Breast epithelium (tissue), 4 donors: ENCODE results near the gene TANGO2. TPM values are rescaled to one million over a fixed set of nuclear protein-coding genes. Genes with fewer than 3 reads are reported as not detected.

Experiments used
- DNase-seq, 2 donors: peaks; one replicate each; pipeline ENCODE4 v3.0.0-alpha.2; 2019; ENCODE audit warnings: low spot score in 2 of 2
- H3K27ac ChIP-seq, 2 donors: fragments of 200-600 bp; sonication (generic) in 1 of 2; one replicate each; pipeline ENCODE4 v1.5.1; 2016 to 2019; ENCODE audit warnings: mild to moderate bottlenecking in 1 of 2
- H3K27me3 ChIP-seq, 2 donors: fragments of 200-600 bp; sonication (generic) in 1 of 2; one replicate each; pipeline versions ENCODE4 v1.5.1 to v1.6.0; 2017 to 2019; ENCODE audit warnings: control low read depth in 1 of 2, mild to moderate bottlenecking in 1 of 2
- H3K36me3 ChIP-seq: fragments of 200-600 bp; one replicate; pipeline ENCODE4 v1.5.1; 2019
- H3K4me1 ChIP-seq, 2 donors: fragments of 200-600 bp; sonication (generic); one replicate each; pipeline ENCODE4 v1.5.1; 2016 to 2019; ENCODE audit warnings: control low read depth in 1 of 2
- H3K4me3 ChIP-seq, 3 donors: fragments of 200-600 bp; sonication (generic); 1 replicate in 2 of 3; 2 replicates in 1 of 3; pipeline ENCODE4 v1.5.1; 2016 to 2019; ENCODE audit warnings: mild to moderate bottlenecking in 3 of 3, moderate library complexity in 2 of 3
- H3K9me3 ChIP-seq, 2 donors: fragments of 200-600 bp; sonication (generic) in 1 of 2; one replicate each; pipeline ENCODE4 v1.5.1; 2016 to 2019; ENCODE audit warnings: control low read depth in 1 of 2
- POLR2A ChIP-seq: fragments of 450-650 bp; IDR thresholded peaks from one replicate; pipeline ENCODE4 v1.6.1; 2016; ENCODE audit warnings: antibody characterized with exemption, mild to moderate bottlenecking, moderate library complexity
- POLR2AphosphoS5 ChIP-seq, 3 donors: sonication (generic); formaldehyde crosslinking; IDR thresholded peaks; one replicate each; pipeline ENCODE4 v1.6.1; 2017; ENCODE audit warnings: antibody characterized with exemption in 3 of 3
- intact Hi-C: fragments of 100-400 bp; cut with DNase I; formaldehyde crosslinking; loops from one replicate; pipeline ENCODE4 v1.15.1; 2023; ENCODE audit warnings: low total_unique reads
- total RNA-seq, 3 donors: library from RNA; depleted of rRNA; stranded (reverse); fragments of >200 nt; gene quantifications; one replicate each; pipeline ENCODE4 v1.1.0, GENCODE V29; 2016
- TF ChIP-seq, protein P1 (sequence below), 3 donors: fragments of 450-650 bp; IDR thresholded peaks; one replicate each; pipeline ENCODE4 v1.5.1; 2016 to 2017; ENCODE audit warnings: antibody characterized with exemption in 3 of 3, mild to moderate bottlenecking in 3 of 3, moderate library complexity in 3 of 3

Gene TANGO2
- total RNA-seq, 3 donors from 2014 or later = 25.9 to 55.4 (median 33.4) TPM

DNA sequence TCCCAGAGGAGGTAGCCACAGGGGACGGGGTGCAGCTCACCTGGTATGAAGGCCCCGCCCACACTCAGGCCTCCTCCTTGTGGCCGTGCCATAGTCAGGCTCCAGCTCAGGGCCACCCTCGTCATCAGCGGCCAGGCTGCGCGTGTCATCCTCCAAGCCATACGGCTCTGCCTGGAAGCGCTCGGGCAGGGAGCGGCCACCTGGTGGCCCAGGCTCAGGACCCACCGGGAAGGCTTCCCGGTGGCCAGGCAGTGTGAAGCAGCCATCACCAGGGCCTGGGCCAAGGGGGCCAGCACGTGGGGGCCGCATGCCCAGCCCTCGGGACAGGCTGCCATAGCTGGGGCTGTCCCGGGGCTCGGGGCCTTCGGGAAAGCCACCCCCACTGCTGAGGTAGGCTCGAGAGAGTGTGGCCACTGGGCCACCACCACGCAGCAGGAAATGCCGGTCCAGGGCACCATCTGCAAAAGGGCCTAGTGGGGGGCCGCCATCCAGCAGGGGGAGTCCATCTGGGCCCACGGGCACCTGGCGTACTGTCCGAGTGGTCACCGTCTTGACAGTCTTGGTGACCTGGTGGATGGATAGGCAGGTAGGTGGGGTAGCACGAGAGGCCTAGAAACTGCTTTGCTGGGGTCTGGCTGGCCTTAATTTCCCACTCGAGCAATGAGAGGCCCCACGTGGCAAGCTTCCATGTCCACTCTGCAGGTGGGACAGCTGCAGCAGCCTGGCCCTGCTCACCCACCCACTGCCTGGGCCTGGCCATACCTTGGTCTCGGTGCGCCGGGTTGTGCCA is 39.5 kb upstream of the TANGO2 start:
- intact Hi-C loops = no loop called here
- TF ChIP-seq, protein P1, sequence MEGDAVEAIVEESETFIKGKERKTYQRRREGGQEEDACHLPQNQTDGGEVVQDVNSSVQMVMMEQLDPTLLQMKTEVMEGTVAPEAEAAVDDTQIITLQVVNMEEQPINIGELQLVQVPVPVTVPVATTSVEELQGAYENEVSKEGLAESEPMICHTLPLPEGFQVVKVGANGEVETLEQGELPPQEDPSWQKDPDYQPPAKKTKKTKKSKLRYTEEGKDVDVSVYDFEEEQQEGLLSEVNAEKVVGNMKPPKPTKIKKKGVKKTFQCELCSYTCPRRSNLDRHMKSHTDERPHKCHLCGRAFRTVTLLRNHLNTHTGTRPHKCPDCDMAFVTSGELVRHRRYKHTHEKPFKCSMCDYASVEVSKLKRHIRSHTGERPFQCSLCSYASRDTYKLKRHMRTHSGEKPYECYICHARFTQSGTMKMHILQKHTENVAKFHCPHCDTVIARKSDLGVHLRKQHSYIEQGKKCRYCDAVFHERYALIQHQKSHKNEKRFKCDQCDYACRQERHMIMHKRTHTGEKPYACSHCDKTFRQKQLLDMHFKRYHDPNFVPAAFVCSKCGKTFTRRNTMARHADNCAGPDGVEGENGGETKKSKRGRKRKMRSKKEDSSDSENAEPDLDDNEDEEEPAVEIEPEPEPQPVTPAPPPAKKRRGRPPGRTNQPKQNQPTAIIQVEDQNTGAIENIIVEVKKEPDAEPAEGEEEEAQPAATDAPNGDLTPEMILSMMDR (IDR thresholded peaks at IDR 0.05) = no peak
- TF ChIP-seq POLR2AphosphoS5 (IDR thresholded peaks at IDR 0.05) (no peak), POLR2A (no peak)

DNA sequence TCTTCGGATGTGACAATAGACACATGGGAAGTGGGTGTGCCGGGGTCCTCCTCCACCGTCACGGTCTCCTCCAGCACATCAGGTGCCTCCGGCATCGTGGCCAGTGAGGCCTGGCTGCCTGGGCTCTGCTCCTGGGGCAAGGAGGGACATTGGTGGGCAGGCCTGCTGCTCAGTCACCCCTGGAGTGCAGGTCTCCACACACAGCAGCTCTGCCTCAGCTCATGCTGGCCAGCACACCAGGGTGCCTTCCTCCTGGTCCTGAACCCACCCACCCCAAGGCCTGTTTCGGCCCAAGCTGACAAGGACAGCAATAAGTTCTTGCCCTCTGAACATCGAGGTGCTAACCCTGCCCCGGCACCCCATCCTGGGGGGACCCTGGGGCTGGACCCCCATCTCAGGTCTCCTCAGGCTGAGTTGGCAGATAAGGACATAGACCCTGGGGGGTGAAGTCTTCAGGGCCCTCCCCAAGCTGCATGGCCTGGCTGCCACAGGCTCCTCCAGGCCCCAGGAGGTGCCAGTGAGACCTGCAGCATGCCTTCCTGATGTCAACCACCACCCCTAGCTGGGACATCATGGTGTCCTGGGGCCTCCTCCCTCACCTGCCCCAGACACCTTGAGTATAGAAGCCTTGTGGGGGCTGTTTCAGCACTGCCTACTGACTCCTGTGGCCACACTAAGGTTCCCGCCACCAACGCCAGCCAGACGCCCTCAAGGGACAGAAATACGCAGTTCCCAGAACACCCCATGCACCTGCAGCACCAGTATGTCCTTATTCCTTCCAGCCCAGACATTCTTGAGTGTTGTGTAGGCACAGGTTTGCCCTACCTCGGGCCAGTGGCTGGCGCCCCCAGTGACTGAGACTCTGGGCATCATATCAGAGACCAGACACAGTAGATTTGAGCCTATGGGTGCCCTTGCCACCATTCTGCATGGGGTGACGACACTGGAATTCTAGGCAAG is 38.7 kb upstream of the TANGO2 start:
- Histone ChIP-seq H3K4me1 (peaks cover 8 to 21% of the 10 kb centered on the region in 2 donors), H3K27ac (no peak overlapping the region), H3K36me3 (no peaks in the 10 kb centered on the region), H3K27me3 (no peaks in the 10 kb centered on the region), H3K9me3 (no peaks in the 10 kb centered on the region), H3K4me3 (no peak overlapping the region)
- intact Hi-C loops = no loop called here
- DNase-seq = no peak
- TF ChIP-seq POLR2AphosphoS5 (IDR thresholded peaks at IDR 0.05) (no peak), POLR2A (no peak)
- TF ChIP-seq, protein P1 (IDR thresholded peaks at IDR 0.05) = no peak

More for the DNA sequence above, 39.5 kb upstream of the TANGO2 start:
- no peak overlapping the region for H3K27ac ChIP-seq
- no peaks in the 10 kb centered on the region for H3K9me3 ChIP-seq
- H3K36me3 ChIP-seq = no peaks in the 10 kb centered on the region
- H3K4me3 ChIP-seq = no peak overlapping the region
- no peak for DNase-seq
- peaks cover 8 to 21% of the 10 kb centered on the region in 2 donors for H3K4me1 ChIP-seq
- no peaks in the 10 kb centered on the region for H3K27me3 ChIP-seq

DNA sequence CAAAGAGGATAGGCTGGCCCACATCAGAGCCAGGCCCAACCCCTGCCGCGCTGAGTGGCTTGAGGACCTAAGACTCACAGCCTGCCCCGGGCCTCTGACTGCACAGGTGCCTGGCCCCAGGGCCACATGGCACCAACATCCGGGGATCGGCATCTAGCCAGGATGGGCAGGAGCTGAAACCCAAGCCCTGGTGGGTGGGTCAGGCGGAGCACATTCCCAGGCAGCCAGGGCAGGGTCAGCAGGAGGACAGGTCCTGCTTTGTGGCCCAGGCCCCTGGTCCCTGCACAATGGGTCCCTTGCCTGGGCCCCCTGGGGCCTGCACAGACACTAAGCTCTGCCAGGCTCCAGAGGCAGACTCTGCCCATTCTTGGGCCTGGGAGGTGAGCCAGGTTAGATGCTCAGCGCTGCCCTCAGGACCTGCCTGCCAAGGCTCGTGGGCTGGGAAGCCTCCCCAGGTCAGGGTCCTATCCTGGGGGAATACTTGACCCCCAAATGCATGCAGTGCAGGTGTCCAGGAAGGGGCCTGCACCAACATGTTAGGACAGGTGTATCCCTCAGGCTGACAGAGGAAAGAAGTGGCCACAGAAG is 37.8 kb upstream of the TANGO2 start:
- no peak for DNase-seq
- H3K27ac ChIP-seq = no peak overlapping the region
- intact Hi-C loops = no loop called here
- no peak overlapping the region for H3K4me3 ChIP-seq
- no peaks in the 10 kb centered on the region for H3K27me3 ChIP-seq
- peaks cover 8 to 21% of the 10 kb centered on the region in 2 donors for H3K4me1 ChIP-seq
- H3K36me3 ChIP-seq = no peaks in the 10 kb centered on the region
- no peaks in the 10 kb centered on the region for H3K9me3 ChIP-seq
- TF ChIP-seq POLR2A = no peak
- TF ChIP-seq, protein P1 (IDR thresholded peaks at IDR 0.05) = no peak
- TF ChIP-seq POLR2AphosphoS5 (IDR thresholded peaks at IDR 0.05) = no peak

DNA sequence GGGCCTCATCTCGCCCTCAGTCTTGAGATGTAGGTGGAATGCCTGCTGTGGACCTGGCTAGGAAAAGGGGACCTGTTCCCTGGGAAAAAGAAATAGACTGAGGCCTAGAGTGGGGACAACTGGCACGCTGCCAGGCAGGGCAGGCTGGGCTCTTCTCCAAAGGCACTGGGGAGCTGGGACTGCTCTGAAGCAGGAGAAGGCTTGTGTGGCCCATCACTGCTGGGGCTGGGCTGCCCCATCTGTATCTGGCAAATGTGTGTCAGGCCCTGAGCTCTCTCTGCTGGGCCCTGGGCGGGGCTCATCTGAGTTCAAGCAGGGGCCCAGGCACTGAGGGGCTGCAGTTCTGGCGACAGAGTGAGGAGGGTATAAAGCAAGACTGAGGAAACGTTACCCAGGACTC is 37.2 kb upstream of the TANGO2 start:
- intact Hi-C loops = no loop called here
- H3K4me1 ChIP-seq = peaks cover 8 to 21% of the 10 kb centered on the region in 2 donors
- DNase-seq = no peak
- no peak overlapping the region for H3K27ac ChIP-seq
- H3K9me3 ChIP-seq = no peaks in the 10 kb centered on the region
- H3K4me3 ChIP-seq = no peak overlapping the region
- H3K36me3 ChIP-seq = no peaks in the 10 kb centered on the region
- TF ChIP-seq POLR2A (no peak), POLR2AphosphoS5 (IDR thresholded peaks at IDR 0.05) (no peak)
- TF ChIP-seq, protein P1 (IDR thresholded peaks at IDR 0.05) = no peak
- H3K27me3 ChIP-seq = no peaks in the 10 kb centered on the region
